Right renal cortex interstitium (tissue), 3 donors: ENCODE data around the gene C17orf58. TPM values are rescaled to one million over a fixed set of nuclear protein-coding genes. Genes with fewer than 3 reads are reported as not detected.
A peak's percentile ranks its signal among the peaks of the same experiment; 100 is the strongest.
"Not testable (repeated sequence)": the region's sequence is repeated elsewhere in the genome, so short reads cannot be mapped to it uniquely, and the experiment has no call there.

Source experiments
- DNase-seq, 3 donors: peaks; one replicate each; pipeline ENCODE4 v3.0.0-alpha.2; 2013; ENCODE audit warnings: low read depth in 3 of 3, low spot score in 2 of 3
- polyA plus RNA-seq, 3 donors: library from polyadenylated mRNA; unstranded; fragments of 120-200 nt; gene quantifications; one replicate each; pipeline ENCODE4 v1.2.1, GENCODE V29; 2013; ENCODE audit not compliant: insufficient read length in 3 of 3

Gene C17orf58
- polyA plus RNA-seq, 3 donors = 22.1 to 23.8 (median 22.6) TPM

GRCh38 chr17:68006797-68007196 is 10.5 kb upstream of the C17orf58 start:
- no peak for DNase-seq

- no peak for DNase-seq
Observed at GRCh38 chr17:68004201-68004600, 7.9 kb upstream of the C17orf58 start.

GRCh38 chr17:67999291-67999911 is 3.1 kb upstream of the C17orf58 start:
- no peak for DNase-seq

GRCh38 chr17:67998466-67998865 is 2.2 kb upstream of the C17orf58 start:
- DNase-seq = no peak

GRCh38 chr17:67995570-67996263 is 552 bp downstream of the C17orf58 start:
- DNase-seq = no peak

GRCh38 chr17:67994817-67995569 is 1.3 kb downstream of the C17orf58 start:
- no peak for DNase-seq

GRCh38 chr17:67993998-67994361 is 2.3 kb downstream of the C17orf58 start:
- no peak for DNase-seq

GRCh38 chr17:67993153-67993997 is 2.9 kb downstream of the C17orf58 start:
- peak in 1 of 3 donors; percentile 74 for DNase-seq

- DNase-seq = no peak
Observed at GRCh38 chr17:67992548-67993152, 3.6 kb downstream of the C17orf58 start.

GRCh38 chr17:67990909-67991308 is 5.4 kb downstream of the C17orf58 start:
- DNase-seq = no peak

- no peak for DNase-seq
Observed at GRCh38 chr17:67983383-67983688, 12.9 kb downstream of the C17orf58 start.

GRCh38 chr17:67982686-67983382 is 13.4 kb downstream of the C17orf58 start:
- DNase-seq = no peak

GRCh38 chr17:67982034-67982640 is 14.1 kb downstream of the C17orf58 start:
- DNase-seq = no peak

GRCh38 chr17:67980883-67981282 is 15.4 kb downstream of the C17orf58 start:
- DNase-seq = not testable (repeated sequence)

- no peak for DNase-seq
Observed at GRCh38 chr17:67980456-67980855, 15.8 kb downstream of the C17orf58 start.

GRCh38 chr17:67976306-67976705 is 20.0 kb downstream of the C17orf58 start:
- DNase-seq = not testable (repeated sequence)

GRCh38 chr17:67974598-67975066 is 21.6 kb downstream of the C17orf58 start:
- DNase-seq = no peak

- DNase-seq = no peak
Observed at GRCh38 chr17:67974185-67974584, 22.1 kb downstream of the C17orf58 start.

- no peak for DNase-seq
Observed at GRCh38 chr17:67970783-67971182, 25.5 kb downstream of the C17orf58 start.
